ENCODE results near the gene OIP5.
A peak's percentile ranks its signal among the peaks of the same experiment; 100 is the strongest.
"Not testable (repeated sequence)": the region's sequence is repeated elsewhere in the genome, so short reads cannot be mapped to it uniquely, and the experiment has no call there.

The OIP5 gene

GRCh38 chr15:41301587-41301986 is 30.8 kb downstream of the OIP5 start:
- DNase-seq (ENCODE audit: low read depth), result no peak

- not testable (repeated sequence) for DNase-seq (ENCODE audit: low read depth)
These were observed 31.3 kb downstream of the OIP5 start for GRCh38 chr15:41301139-41301538.

- no peak for DNase-seq (ENCODE audit: low read depth)
These were observed 39.9 kb downstream of the OIP5 start for GRCh38 chr15:41292521-41292920.

GRCh38 chr15:41291065-41291631 is 41.2 kb downstream of the OIP5 start:
- DNase-seq (ENCODE audit: low read depth), result no peak

- no peak for DNase-seq (ENCODE audit: low read depth)
These were observed 42.4 kb downstream of the OIP5 start for GRCh38 chr15:41289953-41290352.

- no peak for DNase-seq (ENCODE audit: low read depth)
These were observed 43.9 kb downstream of the OIP5 start for GRCh38 chr15:41288464-41288863.

- DNase-seq (ENCODE audit: low read depth), result no peak
These were observed 45.6 kb downstream of the OIP5 start for GRCh38 chr15:41286665-41287333.

GRCh38 chr15:41285285-41285684 is 47.1 kb downstream of the OIP5 start:
- DNase-seq (ENCODE audit: low read depth), result no peak

- DNase-seq (ENCODE audit: low read depth), result no peak
These were observed 47.8 kb downstream of the OIP5 start for GRCh38 chr15:41284427-41285177.

GRCh38 chr15:41283653-41284426 is 48.6 kb downstream of the OIP5 start:
- DNase-seq (ENCODE audit: low read depth), result peak; percentile 91

GRCh38 chr15:41282980-41283652 is 49.3 kb downstream of the OIP5 start:
- not testable (repeated sequence) for DNase-seq (ENCODE audit: low read depth)

GRCh38 chr15:41282436-41282835 is 50.0 kb downstream of the OIP5 start:
- DNase-seq (ENCODE audit: low read depth), result not testable (repeated sequence)

- no peak for DNase-seq (ENCODE audit: low read depth)
These were observed 51.2 kb downstream of the OIP5 start for GRCh38 chr15:41281236-41281635.

- DNase-seq (ENCODE audit: low read depth), result no peak
These were observed 52.7 kb downstream of the OIP5 start for GRCh38 chr15:41279535-41280283.

- no peak for DNase-seq (ENCODE audit: low read depth)
These were observed 54.1 kb downstream of the OIP5 start for GRCh38 chr15:41278319-41278718.

- no peak for DNase-seq (ENCODE audit: low read depth)
These were observed 55.6 kb downstream of the OIP5 start for GRCh38 chr15:41276831-41277230.

- no peak for DNase-seq (ENCODE audit: low read depth)
These were observed 62.5 kb downstream of the OIP5 start for GRCh38 chr15:41269887-41270286.

GRCh38 chr15:41263891-41264351 is 68.5 kb downstream of the OIP5 start:
- DNase-seq (ENCODE audit: low read depth), result no peak

GRCh38 chr15:41262571-41262970 is 69.8 kb downstream of the OIP5 start:
- DNase-seq (ENCODE audit: low read depth), result no peak

GRCh38 chr15:41260924-41261323 is 71.5 kb downstream of the OIP5 start:
- not testable (repeated sequence) for DNase-seq (ENCODE audit: low read depth)

- no peak for DNase-seq (ENCODE audit: low read depth)
These were observed 72.7 kb downstream of the OIP5 start for GRCh38 chr15:41259546-41260189.
